Stimulated activated CD8-positive, alpha-beta memory T cell treated with anti-CD3 and anti-CD28 coated beads, Interleukin-15, amount 100 ng/mL, for 24 hours (primary cell): ENCODE data around the gene ANO9.

ENCODE experiments used
- DNase-seq: peaks from one replicate; pipeline ENCODE4 v3.0.0-alpha.2; 2020; ENCODE audit warnings: low read depth

The ANO9 gene

GRCh38 chr11:441418-442274, at the start of gene ANO9:
Gene ANO9 (minus strand): TSS chr11:442011. CDS start chr11:441926, 85 bp downstream.
- DNase-seq: no peak

GRCh38 chr11:491358-491757, 49.5 kb upstream of the ANO9 start:
- no peak for DNase-seq

- no peak for DNase-seq
These were observed 49.1 kb upstream of the ANO9 start for GRCh38 chr11:490930-491260.

GRCh38 chr11:490186-490929, 48.5 kb upstream of the ANO9 start:
- DNase-seq: no peak

- no peak for DNase-seq
These were observed 47.9 kb upstream of the ANO9 start for GRCh38 chr11:489610-490185.

GRCh38 chr11:488992-489391, 47.2 kb upstream of the ANO9 start:
- DNase-seq: no peak

- DNase-seq: no peak
These were observed 46.8 kb upstream of the ANO9 start for GRCh38 chr11:488579-488978.

- no peak for DNase-seq
These were observed 46.3 kb upstream of the ANO9 start for GRCh38 chr11:488062-488461.

- no peak for DNase-seq
These were observed 45.8 kb upstream of the ANO9 start for GRCh38 chr11:487571-488021.

- no peak for DNase-seq
These were observed 44.4 kb upstream of the ANO9 start for GRCh38 chr11:486189-486588.

- DNase-seq: no peak
These were observed 42.8 kb upstream of the ANO9 start for GRCh38 chr11:484616-485015.

GRCh38 chr11:479311-479710, 37.5 kb upstream of the ANO9 start:
- DNase-seq: no peak

GRCh38 chr11:477052-477715, 35.4 kb upstream of the ANO9 start:
- no peak for DNase-seq

- no peak for DNase-seq
These were observed 34.6 kb upstream of the ANO9 start for GRCh38 chr11:476416-476815.

- no peak for DNase-seq
These were observed 34.1 kb upstream of the ANO9 start for GRCh38 chr11:475941-476340.

- DNase-seq: no peak
These were observed 33.2 kb upstream of the ANO9 start for GRCh38 chr11:474914-475506.

GRCh38 chr11:473962-474785, 32.4 kb upstream of the ANO9 start:
- no peak for DNase-seq

- no peak for DNase-seq
These were observed 31.6 kb upstream of the ANO9 start for GRCh38 chr11:473415-473814.

- no peak for DNase-seq
These were observed 31.0 kb upstream of the ANO9 start for GRCh38 chr11:472816-473215.

- DNase-seq: no peak
These were observed 30.5 kb upstream of the ANO9 start for GRCh38 chr11:472272-472671.

- DNase-seq: no peak
These were observed 29.8 kb upstream of the ANO9 start for GRCh38 chr11:471468-472145.
